Ectodermal cell (in vitro differentiated cells): ENCODE measurements around the gene NCAPD3.

ENCODE experiments used
- H3K27ac ChIP-seq: 2 replicates; pipeline ENCODE4 v1.7.0; 2013; ENCODE audit warnings: mild to moderate bottlenecking, low read depth, low read length; ENCODE audit not compliant: insufficient read depth, poor library complexity, severe bottlenecking
- H3K27me3 ChIP-seq: 2 replicates; pipeline ENCODE4 v1.7.0; 2013; ENCODE audit warnings: mild to moderate bottlenecking, low read length; ENCODE audit not compliant: insufficient read depth, control insufficient read depth, poor library complexity, severe bottlenecking
- H3K36me3 ChIP-seq: one replicate; pipeline ENCODE4 v1.7.0; 2013; ENCODE audit warnings: low read length; ENCODE audit not compliant: control insufficient read depth, insufficient read depth
- H3K4me1 ChIP-seq: one replicate; pipeline ENCODE4 v1.7.0; 2013; ENCODE audit warnings: low read length; ENCODE audit not compliant: control insufficient read depth, insufficient read depth
- H3K4me3 ChIP-seq: 2 replicates; pipeline ENCODE4 v1.7.0; 2013; ENCODE audit warnings: low read depth, low read length, control low read depth; ENCODE audit not compliant: insufficient read depth
- H3K9me3 ChIP-seq: 2 replicates; pipeline ENCODE4 v1.7.0; 2013; ENCODE audit warnings: mild to moderate bottlenecking, low read length, moderate library complexity; ENCODE audit not compliant: control insufficient read depth
- WGBS, 2 experiments: methylation state at CpG; one replicate each; pipeline ENCODE4 v1.1.7; 2013; ENCODE audit warnings: missing lambda C conversion rate in 2 of 2; 5-methylcytosine and 5-hydroxymethylcytosine counted together

NCAPD3 gene

GRCh38 chr11:134170177-134170918 is 53.4 kb downstream of the NCAPD3 start:
- Histone ChIP-seq H3K4me3 (no peak overlapping the region), H3K4me1 (no peaks in the 10 kb centered on the region), H3K9me3 (peaks cover 17% of the 10 kb centered on the region), H3K27me3 (no peaks in the 10 kb centered on the region), H3K27ac (no peak overlapping the region), H3K36me3 (peaks cover 76% of the 10 kb centered on the region)
- WGBS, 2 experiments: 94 to 99% methylated on average over 6 of the region's 6 CpGs

- WGBS, 2 experiments: 94% methylated on average over 11 of the region's 11 CpGs
- Histone ChIP-seq H3K27me3 (no peaks in the 10 kb centered on the region), H3K4me1 (no peaks in the 10 kb centered on the region), H3K9me3 (peaks cover 41% of the 10 kb centered on the region), H3K36me3 (peaks cover 85% of the 10 kb centered on the region), H3K27ac (no peak overlapping the region), H3K4me3 (peak overlapping the region; percentile 2)
Measured at GRCh38 chr11:134164490-134165370, 59.0 kb downstream of the NCAPD3 start.

GRCh38 chr11:134159652-134160051 is 64.1 kb downstream of the NCAPD3 start:
- Histone ChIP-seq H3K36me3 (peaks cover 82% of the 10 kb centered on the region), H3K4me3 (no peak overlapping the region), H3K4me1 (no peaks in the 10 kb centered on the region), H3K9me3 (peaks cover 17% of the 10 kb centered on the region), H3K27ac (no peak overlapping the region), H3K27me3 (no peaks in the 10 kb centered on the region)
- 93 to 96% methylated on average over 9 of the region's 9 CpGs for WGBS, 2 experiments

GRCh38 chr11:134158023-134158422 is 65.7 kb downstream of the NCAPD3 start:
- peaks cover 73% of the 10 kb centered on the region for H3K36me3 ChIP-seq
- H3K27me3 ChIP-seq: no peaks in the 10 kb centered on the region
- H3K27ac ChIP-seq: no peak overlapping the region
- H3K4me1 ChIP-seq: no peaks in the 10 kb centered on the region
- H3K9me3 ChIP-seq: peaks cover 10% of the 10 kb centered on the region
- H3K4me3 ChIP-seq: no peak overlapping the region
- WGBS, 2 experiments: 97% methylated on average over 9 of the region's 9 CpGs

GRCh38 chr11:134157451-134157850 is 66.3 kb downstream of the NCAPD3 start:
- no peaks in the 10 kb centered on the region for H3K4me1 ChIP-seq

GRCh38 chr11:134155946-134156865 is 67.6 kb downstream of the NCAPD3 start:
- WGBS, 2 experiments: 95 to 96% methylated on average over 28 of the region's 28 CpGs
- H3K9me3 ChIP-seq: no peaks in the 10 kb centered on the region
- H3K27ac ChIP-seq: no peak overlapping the region
- no peaks in the 10 kb centered on the region for H3K4me1 ChIP-seq
- no peaks in the 10 kb centered on the region for H3K27me3 ChIP-seq
- H3K36me3 ChIP-seq: peaks cover 56% of the 10 kb centered on the region
- no peak overlapping the region for H3K4me3 ChIP-seq

More at GRCh38 chr11:134157451-134157850, 66.3 kb downstream of the NCAPD3 start:
- no peak overlapping the region for H3K27ac ChIP-seq
- H3K27me3 ChIP-seq: no peaks in the 10 kb centered on the region
- WGBS, 2 experiments: 92 to 97% methylated on average over 4 of the region's 4 CpGs
- H3K9me3 ChIP-seq: peaks cover 5% of the 10 kb centered on the region
- no peak overlapping the region for H3K4me3 ChIP-seq
- H3K36me3 ChIP-seq: peaks cover 67% of the 10 kb centered on the region

GRCh38 chr11:134155456-134155855 is 68.3 kb downstream of the NCAPD3 start:
- Histone ChIP-seq H3K9me3 (no peaks in the 10 kb centered on the region), H3K36me3 (peaks cover 56% of the 10 kb centered on the region), H3K27ac (no peak overlapping the region), H3K4me1 (no peaks in the 10 kb centered on the region), H3K4me3 (no peak overlapping the region), H3K27me3 (no peaks in the 10 kb centered on the region)
- WGBS, 2 experiments: 94 to 95% methylated on average over 16 of the region's 16 CpGs

GRCh38 chr11:134154441-134154840 is 69.3 kb downstream of the NCAPD3 start:
- Histone ChIP-seq H3K36me3 (peaks cover 53% of the 10 kb centered on the region), H3K27ac (no peak overlapping the region), H3K4me1 (no peaks in the 10 kb centered on the region), H3K4me3 (no peak overlapping the region), H3K27me3 (no peaks in the 10 kb centered on the region), H3K9me3 (no peaks in the 10 kb centered on the region)
- whole genome bisulfite sequencing, 2 experiments: 92 to 94% methylated on average over 10 to 11 of the region's 11 CpGs

GRCh38 chr11:134153147-134153905 is 70.4 kb downstream of the NCAPD3 start:
- no peak overlapping the region for H3K4me3 ChIP-seq
- H3K27me3 ChIP-seq: no peaks in the 10 kb centered on the region
- WGBS, 2 experiments: 96% methylated on average over 30 of the region's 30 CpGs
- no peaks in the 10 kb centered on the region for H3K4me1 ChIP-seq
- peaks cover 59% of the 10 kb centered on the region for H3K36me3 ChIP-seq
- no peak overlapping the region for H3K27ac ChIP-seq
- H3K9me3 ChIP-seq: no peaks in the 10 kb centered on the region
